ENCODE data around the gene BCAP31.

- no peak for TF ChIP-seq CTCF (IDR thresholded peaks at IDR 0.05)
- TF ChIP-seq MAX (CRISPR knock-in tag; IDR thresholded peaks at IDR 0.05) = no peak
- no peak for TF ChIP-seq HMGXB4 (CRISPR knock-in tag; IDR thresholded peaks at IDR 0.05)
- no peak for TF ChIP-seq STAT6 (CRISPR knock-in tag; conservative IDR thresholded peaks at IDR 0.05; ENCODE audit: low read depth)
- no peak for TF ChIP-seq PREB (CRISPR knock-in tag; IDR thresholded peaks at IDR 0.05; ENCODE audit: borderline replicate concordance)
- no peak for TF ChIP-seq JUN (CRISPR knock-in tag; IDR thresholded peaks at IDR 0.05)
- no peak for TF ChIP-seq USF2 (CRISPR knock-in tag; IDR thresholded peaks at IDR 0.05)
These were observed at the start of gene BCAP31, which contains the start of gene ABCD1 for GRCh38 chrX:153724252-153725038.

Measured in WTC11 (cell line).